ENCODE results near the gene TMEM51.
A peak's percentile ranks its signal among the peaks of the same experiment; 100 is the strongest.
"Not testable (repeated sequence)": the region's sequence is repeated elsewhere in the genome, so short reads cannot be mapped to it uniquely, and the experiment has no call there.

TMEM51 gene

GRCh38 chr1:15128520-15129313 lies 24.8 kb upstream of the TMEM51 start:
- FAIRE-seq: peak; percentile 40

DNA sequence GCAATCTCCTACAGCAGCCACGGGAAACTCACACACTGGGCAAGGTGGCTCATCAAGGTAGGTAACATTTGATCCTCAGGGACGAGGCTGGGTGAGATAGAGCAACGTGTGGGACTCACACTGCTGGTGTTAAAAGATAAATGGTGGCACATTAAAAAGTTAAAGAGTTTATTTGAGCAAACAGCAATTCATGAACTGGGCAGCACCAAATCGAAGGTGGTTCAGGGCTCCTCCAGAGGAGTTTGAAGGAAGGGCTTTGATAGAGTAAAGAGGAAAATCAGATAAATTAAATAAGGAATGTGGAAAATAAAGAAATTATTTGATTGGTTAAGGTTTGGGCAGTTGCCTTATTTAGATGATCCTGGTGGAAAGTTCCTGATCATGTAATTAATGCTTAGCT lies 23.6 kb upstream of the TMEM51 start:
- FAIRE-seq: no peak

GRCh38 chr1:15130607-15131006 lies 22.9 kb upstream of the TMEM51 start:
- FAIRE-seq: no peak

GRCh38 chr1:15132965-15133364 lies 20.6 kb upstream of the TMEM51 start:
- no peak for FAIRE-seq

GRCh38 chr1:15134285-15134684 lies 19.3 kb upstream of the TMEM51 start:
- no peak for FAIRE-seq

DNA sequence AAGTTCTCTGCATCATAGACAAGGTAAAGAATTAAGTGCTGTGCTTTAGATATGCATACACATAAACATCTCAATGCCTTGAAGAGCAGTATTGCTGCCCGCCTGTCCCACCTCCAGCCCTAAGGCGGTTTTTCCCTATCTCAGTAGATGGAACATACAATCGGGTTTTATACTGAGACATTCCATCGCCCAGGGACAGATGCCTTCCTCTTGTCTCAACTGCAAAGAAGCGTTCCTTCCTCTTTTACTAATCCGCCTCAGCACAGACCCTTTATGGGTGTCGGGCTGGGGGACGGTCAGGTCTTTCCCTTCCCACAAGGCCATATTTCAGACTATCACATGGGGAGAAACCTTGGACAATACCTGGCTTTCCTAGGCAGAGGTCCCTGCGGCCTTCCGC lies 17.9 kb upstream of the TMEM51 start:
- not testable (repeated sequence) for FAIRE-seq

DNA sequence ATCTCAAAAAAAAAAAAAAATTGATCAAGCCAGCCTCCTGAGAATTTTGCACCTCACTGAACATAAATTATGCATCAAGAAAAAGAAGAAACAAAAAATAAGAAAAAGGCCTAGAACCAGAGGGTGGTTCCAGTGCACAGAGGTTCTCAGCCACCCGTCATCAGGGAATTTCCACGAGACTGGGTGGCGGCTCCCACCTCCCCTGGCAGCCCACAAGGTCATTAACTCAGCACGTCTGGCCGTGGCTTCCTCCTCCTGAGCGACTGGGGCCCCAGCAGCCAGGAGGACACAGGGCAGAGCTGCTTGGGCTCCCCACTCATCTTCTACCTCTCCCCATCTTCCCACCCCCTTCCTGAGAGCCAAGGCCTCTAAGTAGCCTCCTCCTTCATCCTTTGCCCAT lies 15.7 kb upstream of the TMEM51 start:
- FAIRE-seq: no peak

- no peak for FAIRE-seq
Observed at GRCh38 chr1:15139654-15140350, 13.7 kb upstream of the TMEM51 start.

DNA sequence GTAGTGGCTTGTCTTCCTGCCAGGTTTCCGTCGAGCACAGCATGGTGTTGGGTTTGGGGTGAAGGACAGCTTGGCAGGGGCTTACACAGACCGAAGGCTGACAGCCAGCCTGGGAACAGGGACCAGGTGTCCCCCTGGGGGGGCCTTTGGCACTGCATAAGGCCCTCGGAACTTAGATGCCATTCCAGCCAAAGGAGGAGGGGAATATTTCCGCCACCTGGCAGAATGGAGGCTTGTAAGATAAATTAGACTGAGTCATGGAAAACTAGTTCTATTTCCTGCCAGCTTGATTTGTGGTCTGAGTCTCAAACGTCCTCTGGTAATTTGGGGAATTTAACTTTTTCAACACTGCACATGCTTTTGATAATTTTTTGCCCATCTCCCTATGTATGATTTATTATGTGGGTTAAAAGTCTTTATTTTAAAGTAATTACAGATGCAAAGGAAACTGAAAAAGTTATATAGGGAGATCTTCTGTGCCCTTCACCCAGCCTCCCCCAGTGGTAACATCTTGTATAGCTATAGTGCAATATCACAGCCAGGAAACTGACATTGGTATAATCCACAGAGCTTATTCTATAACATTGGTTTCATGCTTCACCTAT lies 11.5 kb upstream of the TMEM51 start:
- no peak for FAIRE-seq

GRCh38 chr1:15145327-15145726 lies 8.2 kb upstream of the TMEM51 start:
- no peak for FAIRE-seq

DNA sequence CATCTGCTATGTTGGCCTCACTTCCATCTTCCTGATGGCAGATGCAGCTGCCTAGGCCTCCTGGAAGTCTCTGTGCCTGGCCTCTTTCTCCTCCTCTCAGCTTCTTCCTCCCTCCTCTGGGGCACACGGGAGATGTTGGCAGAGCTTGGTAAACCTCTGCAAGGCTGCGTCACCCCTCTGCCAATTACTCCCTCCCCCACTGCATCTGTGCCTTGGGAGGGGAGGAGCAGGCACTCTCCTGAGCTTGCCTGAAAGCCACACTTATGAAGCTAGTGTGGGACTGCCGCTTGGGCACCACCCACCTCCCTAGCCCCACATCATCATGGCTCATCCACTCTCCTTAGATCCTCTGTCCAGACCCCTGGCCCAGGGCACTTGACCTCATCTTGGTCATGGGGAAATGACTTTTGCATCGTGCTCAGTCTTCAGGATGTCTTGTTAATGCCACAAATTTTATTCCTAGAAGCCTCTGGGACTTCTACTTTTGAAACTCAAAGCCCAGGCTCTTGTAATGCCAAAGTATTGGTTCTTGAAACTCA lies 7.3 kb upstream of the TMEM51 start:
- FAIRE-seq: no peak

- no peak for FAIRE-seq
Observed at GRCh38 chr1:15146971-15147376, 6.6 kb upstream of the TMEM51 start.

DNA sequence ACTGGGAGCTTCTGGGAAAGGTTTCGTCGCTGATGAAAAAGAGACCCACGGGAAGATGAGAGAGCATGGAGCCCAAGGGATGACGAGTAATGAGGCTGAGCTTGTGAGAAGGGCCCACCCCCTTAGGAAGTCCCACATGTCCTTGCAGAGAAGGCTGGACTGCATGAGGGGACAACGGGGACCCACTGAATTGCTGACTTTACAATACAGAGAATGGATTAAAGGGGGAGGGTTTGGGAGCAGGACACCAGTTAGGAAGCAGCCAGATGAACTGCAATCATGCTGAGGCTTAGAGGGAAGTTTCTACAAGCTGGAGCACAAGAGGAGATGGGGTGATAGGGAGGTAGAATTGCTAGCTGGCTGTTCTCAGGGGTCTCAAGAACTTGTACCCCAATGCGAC lies 5.5 kb upstream of the TMEM51 start:
- no peak for FAIRE-seq

- FAIRE-seq: no peak
Observed at GRCh38 chr1:15148475-15148874, 5.1 kb upstream of the TMEM51 start.

DNA sequence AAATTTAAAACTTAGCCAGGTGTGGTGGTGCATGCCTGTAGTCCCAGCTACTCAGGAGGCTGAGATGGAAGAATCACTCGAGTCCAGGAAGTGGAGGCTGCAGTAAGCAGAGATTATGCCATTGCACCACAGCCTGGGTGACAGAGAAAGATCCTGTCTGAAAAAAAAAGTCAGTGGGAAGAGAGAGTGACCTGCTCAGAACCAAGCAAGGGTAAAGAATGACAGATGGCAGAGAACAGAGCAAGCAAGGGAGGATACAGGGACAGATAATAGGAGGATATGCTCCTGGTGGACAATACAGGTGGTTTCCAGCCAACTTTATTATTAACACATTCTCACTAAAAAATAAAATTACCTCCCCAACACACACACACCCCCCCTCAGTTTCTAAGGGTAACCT lies 4.6 kb upstream of the TMEM51 start:
- FAIRE-seq: no peak

DNA sequence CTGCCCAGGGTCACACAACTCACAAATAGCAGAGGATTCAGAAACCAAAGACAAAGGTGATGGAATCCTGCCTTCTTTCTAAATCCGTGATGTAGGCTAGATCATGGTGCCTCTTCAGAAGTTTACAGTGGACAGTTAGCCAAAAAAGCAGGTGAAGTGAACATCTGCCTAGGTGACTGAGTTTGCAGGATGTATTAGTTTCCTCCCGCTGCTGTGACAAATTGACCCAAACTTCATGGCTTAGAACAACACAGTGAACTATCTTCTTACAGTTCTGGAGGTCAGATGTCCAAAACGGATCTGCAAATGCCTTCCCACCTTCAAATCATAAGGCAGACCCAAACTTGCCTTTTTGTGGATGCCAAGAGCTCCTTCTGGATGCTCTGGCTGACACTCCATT lies 3.2 kb upstream of the TMEM51 start:
- FAIRE-seq: no peak

DNA sequence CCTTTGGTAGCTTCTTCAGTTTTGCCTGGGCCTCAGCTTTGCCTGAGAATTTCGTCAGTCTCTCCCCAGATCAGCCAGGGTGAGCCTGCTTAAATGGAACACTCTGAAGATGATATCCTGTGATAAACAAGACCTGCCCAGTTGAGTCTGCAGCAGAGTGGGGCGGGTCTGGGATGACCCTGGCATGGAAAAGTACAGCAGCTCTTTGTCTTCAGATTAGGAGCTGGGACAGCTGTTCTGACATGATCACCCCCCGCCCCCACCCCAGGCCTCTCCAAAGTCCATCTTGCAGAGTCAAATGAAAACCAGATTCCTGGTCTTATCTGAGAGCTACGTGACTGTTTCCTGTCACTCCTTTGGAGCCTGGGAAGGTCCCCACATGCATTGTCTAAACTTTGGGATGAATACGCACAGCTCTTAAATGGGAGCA lies 2.2 kb upstream of the TMEM51 start:
- no peak for FAIRE-seq

DNA sequence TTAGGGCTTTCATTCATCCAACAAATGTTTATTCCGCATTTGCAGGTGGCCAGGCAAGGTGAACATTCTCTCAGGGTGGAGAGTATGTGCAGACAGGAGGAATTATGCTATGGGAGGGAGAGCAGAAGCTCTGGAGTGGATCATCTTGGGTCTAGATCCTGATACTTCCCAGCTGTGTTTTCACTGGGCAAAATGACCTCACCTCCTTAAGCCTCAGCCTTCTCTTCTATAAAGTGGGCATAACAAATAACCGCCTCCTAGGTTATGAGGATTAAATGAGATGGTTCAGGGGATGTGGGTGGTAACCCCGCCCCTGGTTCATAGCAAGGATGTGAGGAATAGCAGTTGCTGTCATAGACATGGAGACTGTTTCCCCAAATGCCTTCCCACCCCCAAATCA lies 1.7 kb upstream of the TMEM51 start:
- no peak for FAIRE-seq

- peak; percentile 92 for FAIRE-seq
Observed at GRCh38 chr1:15152318-15153183, 996 bp upstream of the TMEM51 start.

GRCh38 chr1:15153842-15154479 lies 414 bp downstream of the TMEM51 start:
- FAIRE-seq: no peak

DNA sequence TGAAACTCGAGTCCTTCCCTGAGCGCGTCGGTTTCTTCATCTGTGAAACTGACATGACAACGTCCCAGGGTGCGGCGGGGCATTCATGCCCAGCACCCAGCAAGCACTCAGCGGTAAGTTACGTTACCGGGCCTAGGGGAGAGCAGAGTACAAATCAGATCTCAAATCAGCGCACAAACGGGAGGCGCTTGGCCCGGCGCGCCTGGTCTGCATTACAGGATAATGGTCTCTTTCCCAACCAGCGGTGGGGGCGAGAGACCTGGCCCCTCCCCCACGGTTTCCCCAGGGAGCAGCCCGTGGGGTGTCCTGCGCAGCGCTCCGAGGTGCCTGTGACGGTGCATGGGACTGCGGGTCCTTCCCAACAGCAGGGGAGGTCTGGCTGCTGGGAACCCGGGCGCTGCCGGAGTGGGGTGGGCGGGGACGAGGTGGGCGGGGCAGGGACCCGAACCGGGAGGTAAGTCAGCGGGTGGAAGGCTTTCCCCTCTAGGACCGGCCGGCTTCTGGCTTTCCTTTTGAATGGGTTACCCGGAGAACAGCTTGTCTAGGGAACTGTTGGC lies 1.0 kb downstream of the TMEM51 start:
- FAIRE-seq: no peak

DNA sequence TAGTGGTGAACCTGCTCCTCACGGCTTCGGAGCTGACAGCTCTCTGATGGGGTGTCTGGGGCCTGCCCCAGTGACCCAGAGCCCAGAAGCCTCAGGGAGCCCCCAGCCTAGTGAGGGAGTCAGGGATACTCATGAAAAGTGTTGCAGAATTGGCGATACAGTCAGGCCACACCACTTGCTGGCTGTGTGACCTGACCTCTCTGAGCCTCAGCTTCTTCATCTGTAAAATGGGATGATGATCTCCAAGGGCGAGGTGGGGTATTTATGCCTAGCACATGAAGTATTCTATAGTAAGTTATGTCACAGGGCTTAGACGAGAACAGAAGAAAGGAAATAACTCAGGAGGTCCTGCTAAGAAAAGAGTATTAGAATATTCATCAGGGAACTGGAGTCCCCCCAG lies 1.6 kb downstream of the TMEM51 start:
- no peak for FAIRE-seq
